Measurements from ENCODE around the gene ANO4.
"Not testable (repeated sequence)": the region's sequence is repeated elsewhere in the genome, so short reads cannot be mapped to it uniquely, and the experiment has no call there.

Gene ANO4

DNA sequence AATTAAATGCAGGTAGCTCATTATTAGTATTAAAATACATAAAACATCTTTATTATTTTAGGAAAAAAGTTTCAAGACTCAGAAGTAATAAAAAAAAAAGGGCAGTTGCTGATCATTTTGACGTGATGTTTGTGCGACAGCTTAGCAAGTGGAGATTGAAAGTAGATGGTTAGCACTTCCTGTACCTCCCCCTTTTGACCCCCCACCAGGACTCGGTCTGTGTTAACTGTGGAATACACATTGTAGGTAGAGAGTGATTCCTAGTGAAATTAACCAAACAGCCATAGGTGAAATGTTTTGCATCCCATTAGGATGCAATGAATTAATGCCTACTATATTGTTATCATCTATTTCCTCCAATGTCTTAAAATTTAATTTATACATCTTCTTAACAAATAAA, 294.7 kb downstream of the ANO4 start:
- no peak for DNase-seq (ENCODE audit: extremely low spot score)
- CTCF ChIA-PET = no interaction called here
- POLR2A ChIA-PET = no interaction called here
- TF ChIP-seq, protein P1, sequence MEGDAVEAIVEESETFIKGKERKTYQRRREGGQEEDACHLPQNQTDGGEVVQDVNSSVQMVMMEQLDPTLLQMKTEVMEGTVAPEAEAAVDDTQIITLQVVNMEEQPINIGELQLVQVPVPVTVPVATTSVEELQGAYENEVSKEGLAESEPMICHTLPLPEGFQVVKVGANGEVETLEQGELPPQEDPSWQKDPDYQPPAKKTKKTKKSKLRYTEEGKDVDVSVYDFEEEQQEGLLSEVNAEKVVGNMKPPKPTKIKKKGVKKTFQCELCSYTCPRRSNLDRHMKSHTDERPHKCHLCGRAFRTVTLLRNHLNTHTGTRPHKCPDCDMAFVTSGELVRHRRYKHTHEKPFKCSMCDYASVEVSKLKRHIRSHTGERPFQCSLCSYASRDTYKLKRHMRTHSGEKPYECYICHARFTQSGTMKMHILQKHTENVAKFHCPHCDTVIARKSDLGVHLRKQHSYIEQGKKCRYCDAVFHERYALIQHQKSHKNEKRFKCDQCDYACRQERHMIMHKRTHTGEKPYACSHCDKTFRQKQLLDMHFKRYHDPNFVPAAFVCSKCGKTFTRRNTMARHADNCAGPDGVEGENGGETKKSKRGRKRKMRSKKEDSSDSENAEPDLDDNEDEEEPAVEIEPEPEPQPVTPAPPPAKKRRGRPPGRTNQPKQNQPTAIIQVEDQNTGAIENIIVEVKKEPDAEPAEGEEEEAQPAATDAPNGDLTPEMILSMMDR (IDR thresholded peaks at IDR 0.05; ENCODE audit: control extremely low read depth, extremely low read depth, low read depth, missing control alignments) = no peak

DNA sequence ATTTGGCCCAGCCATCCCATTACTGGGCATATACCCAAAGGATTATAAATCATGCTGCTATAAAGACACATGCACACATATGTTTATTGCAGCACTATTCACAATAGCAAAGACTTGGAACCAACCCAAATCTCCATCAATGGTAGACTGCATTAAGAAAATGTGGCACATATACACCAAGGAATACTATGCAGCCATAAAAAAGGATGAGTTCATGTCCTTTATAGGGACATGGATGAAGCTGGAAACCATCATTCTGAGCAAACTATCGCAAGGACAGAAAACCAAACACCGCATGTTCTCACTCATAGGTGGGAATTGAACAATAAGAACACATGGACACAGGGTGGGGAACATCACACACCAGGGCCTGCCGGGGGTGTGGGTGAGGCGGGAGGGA, 295.6 kb downstream of the ANO4 start:
- DNase-seq (ENCODE audit: extremely low spot score); CTCF ChIA-PET; POLR2A ChIA-PET: not testable (repeated sequence)

DNA sequence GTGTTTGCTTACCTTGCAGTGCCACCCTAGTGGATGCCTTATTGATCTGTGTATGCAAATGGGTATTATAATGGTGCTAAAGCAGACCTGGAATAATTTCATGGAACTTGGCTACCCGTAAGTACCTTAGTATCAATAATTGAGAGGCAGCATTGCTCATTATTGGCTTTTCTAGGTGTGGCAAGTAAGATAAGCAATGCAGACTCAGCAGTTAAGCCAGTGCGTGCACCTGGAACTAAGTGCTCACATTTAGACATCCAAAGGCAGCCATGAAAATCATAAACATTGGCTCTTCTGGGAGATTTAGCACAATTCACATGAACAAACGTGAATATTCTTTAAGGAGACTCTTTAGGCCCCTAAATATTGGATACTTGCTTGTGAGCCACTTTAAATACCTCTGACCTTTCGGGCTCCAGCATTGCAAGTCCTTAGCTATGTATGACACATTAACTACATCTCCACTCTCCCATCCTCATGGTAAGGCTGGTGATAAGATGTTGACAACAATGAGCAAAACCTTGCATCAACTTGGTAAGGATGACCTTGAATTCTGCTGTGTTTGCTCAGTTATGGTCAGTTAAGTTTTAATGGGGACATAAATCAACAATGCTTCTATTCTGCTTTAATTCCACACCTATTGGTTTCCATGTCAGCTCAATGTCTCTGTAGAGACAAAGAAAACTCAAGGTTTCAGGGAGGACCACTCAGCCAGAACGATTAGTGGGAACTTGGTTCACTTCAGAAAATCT, 303.4 kb downstream of the ANO4 start:
- ChIA-PET CTCF (interaction anchor here (1.4 kb wide), 1 partner anchor 14 kb away, joined by 4 read pairs; no protein-coding TSS in a partner anchor), POLR2A (no interaction called here)
- TF ChIP-seq, protein P1 (IDR thresholded peaks at IDR 0.05; ENCODE audit: control extremely low read depth, extremely low read depth, low read depth, missing control alignments) = no peak
- DNase-seq (ENCODE audit: extremely low spot score) = no peak

DNA sequence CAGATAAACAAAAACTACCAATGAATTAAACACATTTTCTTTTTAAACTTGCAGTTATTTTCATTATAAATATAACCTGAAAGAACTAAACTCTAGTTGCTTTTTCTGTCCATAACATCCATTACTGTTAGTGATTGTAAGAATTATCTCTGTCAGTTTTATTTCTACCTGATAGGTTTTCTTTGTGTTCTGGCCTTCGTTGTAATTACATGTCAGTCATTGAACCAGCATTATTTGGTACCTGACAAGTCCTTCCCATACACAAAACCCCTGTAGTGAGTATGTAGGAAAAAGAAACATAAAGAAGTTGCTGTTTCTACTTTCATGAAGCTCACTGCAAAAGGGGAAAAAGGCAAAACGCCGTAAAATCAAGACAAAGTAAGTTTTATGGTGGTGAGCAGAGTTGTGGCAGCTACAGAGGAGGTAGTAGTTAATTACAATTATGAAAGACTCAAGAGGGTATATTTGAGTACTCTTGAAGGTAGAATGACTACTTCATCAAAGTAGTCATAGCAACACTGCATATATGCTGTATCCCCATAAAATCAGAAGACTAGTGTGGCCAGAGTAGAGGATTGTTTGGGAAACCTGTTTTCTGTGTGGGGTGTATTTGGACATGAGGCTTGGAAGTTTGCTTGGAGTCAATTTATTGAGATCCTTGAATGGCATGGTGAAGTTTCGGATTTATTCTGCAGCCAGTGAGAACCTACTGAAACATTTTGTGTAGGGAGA, 312.6 kb downstream of the ANO4 start:
- DNase-seq (ENCODE audit: extremely low spot score) = no peak
- CTCF ChIA-PET = no interaction called here
- POLR2A ChIA-PET = no interaction called here
- TF ChIP-seq, protein P1 (IDR thresholded peaks at IDR 0.05; ENCODE audit: control extremely low read depth, extremely low read depth, low read depth, missing control alignments) = no peak

DNA sequence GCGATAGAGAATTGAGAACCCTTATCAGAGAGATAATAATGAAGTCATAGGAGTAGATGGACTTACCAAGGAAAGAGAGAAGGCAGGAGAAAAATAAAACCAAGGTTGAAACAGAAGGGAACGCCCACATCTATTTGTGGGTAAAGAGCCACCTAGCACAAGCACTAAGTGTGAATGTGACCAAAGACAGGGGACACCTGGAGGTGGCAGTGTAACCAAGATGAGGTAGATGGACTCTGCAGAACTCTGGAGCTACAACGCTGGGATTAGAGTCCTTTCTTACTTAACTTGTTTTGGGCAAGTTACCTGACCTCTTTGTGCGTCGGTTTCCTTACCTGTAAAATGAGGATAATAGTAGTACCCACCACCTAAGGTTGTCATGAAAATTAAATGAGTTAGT, 313.6 kb downstream of the ANO4 start:
- ChIA-PET CTCF (no interaction called here), POLR2A (no interaction called here)
- DNase-seq (ENCODE audit: extremely low spot score) = no peak
- TF ChIP-seq, protein P1 (IDR thresholded peaks at IDR 0.05; ENCODE audit: control extremely low read depth, extremely low read depth, low read depth, missing control alignments) = no peak

DNA sequence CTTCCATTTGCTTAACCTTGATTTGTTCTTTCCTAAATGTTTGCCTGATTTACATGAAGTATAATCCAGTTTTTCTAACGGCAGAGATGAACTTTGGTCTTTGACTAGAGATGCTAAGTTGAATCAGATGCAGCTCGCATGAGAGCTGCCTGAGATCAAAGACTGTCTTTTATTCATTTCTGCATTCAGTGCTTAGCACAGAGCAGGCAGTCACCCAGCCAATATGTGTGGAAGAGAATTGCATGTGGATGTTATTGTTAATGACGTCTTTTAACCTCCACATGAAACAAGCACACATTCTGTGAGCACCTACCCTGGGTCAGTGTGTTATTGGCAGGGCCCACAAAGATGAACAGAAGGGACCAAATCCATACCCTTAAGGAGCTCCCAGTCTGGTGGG, 316.3 kb downstream of the ANO4 start:
- CTCF ChIA-PET = no interaction called here
- POLR2A ChIA-PET = no interaction called here
- TF ChIP-seq, protein P1 (IDR thresholded peaks at IDR 0.05; ENCODE audit: control extremely low read depth, extremely low read depth, low read depth, missing control alignments) = no peak
- no peak for DNase-seq (ENCODE audit: extremely low spot score)

DNA sequence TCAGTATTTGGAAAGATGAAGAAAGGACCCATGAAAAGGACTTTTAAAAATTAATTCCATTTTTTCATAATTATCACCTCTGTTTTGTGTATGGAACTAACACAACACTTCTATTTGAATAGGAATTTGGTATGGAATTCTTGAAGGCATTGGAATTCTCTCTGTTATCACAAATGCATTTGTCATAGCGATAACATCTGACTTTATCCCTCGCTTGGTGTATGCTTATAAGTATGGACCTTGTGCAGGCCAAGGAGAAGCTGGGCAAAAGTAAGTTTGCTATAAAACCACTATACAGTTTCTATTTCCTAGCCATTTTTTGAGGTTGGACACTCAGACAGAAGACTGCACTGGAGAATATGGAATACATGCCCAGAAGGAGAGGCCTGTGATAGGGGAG, 316.9 kb downstream of the ANO4 start:
- ChIA-PET CTCF (interaction anchor here (1.6 kb wide), 1 partner anchor 14 kb away, joined by 4 read pairs; no protein-coding TSS in a partner anchor), POLR2A (no interaction called here)
- no peak for DNase-seq (ENCODE audit: extremely low spot score)
- TF ChIP-seq, protein P1 (IDR thresholded peaks at IDR 0.05; ENCODE audit: control extremely low read depth, extremely low read depth, low read depth, missing control alignments) = no peak

Measured in GM10248 (cell line).